Endothelial cell of umbilical vein (primary cell): ENCODE results near the gene IGSF23. TPM values are rescaled to one million over a fixed set of nuclear protein-coding genes. Genes with fewer than 3 reads are reported as not detected.
A peak's percentile ranks its signal among the peaks of the same experiment; 100 is the strongest.

Experiments
- BruUV-seq: library from RNA; stranded (reverse); fragments of 400-500 nt; replicated peaks from 2 replicates; lab custom pipeline; 2021; lab: Mats Ljungman, UMichigan
- CTCF ChIA-PET: fragments of 300-600, 350-600 bp; sonication (Branson Sonifier 250); formaldehyde crosslinking; loops from one replicate; lab custom pipeline; 2021; ENCODE audit warnings: antibody characterized with exemption, inconsistent platforms; lab: Charles Lee
- POLR2A ChIA-PET: fragments of 300-600, 350-600 bp; sonication (Branson Sonifier 250); formaldehyde crosslinking; loops from one replicate; lab custom pipeline; 2021; ENCODE audit warnings: antibody characterized with exemption, inconsistent platforms; lab: Charles Lee
- DNase-seq: peaks from one replicate; pipeline ENCODE4 v3.0.0-alpha.2; 2011; ENCODE audit warnings: low read depth, low spot score
- FAIRE-seq: peaks from 2 replicates; lab custom pipeline; 2011; peaks lifted over from hg19 to GRCh38; lab: Jason Lieb, UNC
- H2AFZ ChIP-seq: 2 replicates; pipeline ENCODE4 v1.6.0; 2012; ENCODE audit warnings: low read depth, low read length, control low read depth, inconsistent platforms
- H3K27ac ChIP-seq: 2 replicates; pipeline ENCODE4 v1.5.1; 2011; ENCODE audit warnings: low read depth, mild to moderate bottlenecking, control low read depth, low read length, moderate library complexity; ENCODE audit not compliant: insufficient read depth
- H3K27me3 ChIP-seq, 2 experiments: 2 replicates each; pipeline versions ENCODE4 v1.6.0 to v1.6.1; 2011; ENCODE audit warnings: low read length in 2 of 2, mixed read lengths in 1 of 2; ENCODE audit not compliant: control insufficient read depth in 2 of 2, insufficient read depth in 2 of 2
- H3K36me3 ChIP-seq, 2 experiments: 2 replicates in 1 of 2; 3 replicates in 1 of 2; pipeline ENCODE4 v1.5.1; 2011; ENCODE audit warnings: low read length in 2 of 2, mild to moderate bottlenecking in 1 of 2, moderate library complexity in 1 of 2; ENCODE audit not compliant: control insufficient read depth in 2 of 2, insufficient read depth in 2 of 2; ENCODE audit errors: extremely low read depth in 1 of 2
- H3K4me1 ChIP-seq: 3 replicates; pipeline ENCODE4 v1.5.1; 2011; ENCODE audit warnings: mild to moderate bottlenecking, low read length; ENCODE audit not compliant: control insufficient read depth, insufficient read depth; ENCODE audit errors: extremely low read depth
- H3K4me2 ChIP-seq: 2 replicates; pipeline ENCODE4 v1.6.1; 2011; ENCODE audit warnings: low read length, control low read depth, mixed read lengths; ENCODE audit not compliant: insufficient read depth
- H3K4me3 ChIP-seq, 3 experiments: fragments of 200-600 bp in 1 of 3; sonication (generic), shearing (Covaris generic) in 1 of 3; replicated peaks in 1 of 3; 2 replicates each; pipeline ENCODE4 v1.5.1; 2011 to 2016; ENCODE audit warnings: control low read depth in 3 of 3, low read length in 3 of 3, mild to moderate bottlenecking in 2 of 3, inconsistent platforms in 1 of 3, low read depth in 1 of 3, moderate library complexity in 1 of 3; ENCODE audit not compliant: insufficient read depth in 1 of 3
- H3K79me2 ChIP-seq: 2 replicates; pipeline ENCODE4 v1.6.0; 2012; ENCODE audit warnings: low read length, inconsistent platforms; ENCODE audit not compliant: control insufficient read depth, insufficient read depth
- H3K9ac ChIP-seq: replicated peaks from 2 replicates; pipeline ENCODE3; 2011; ENCODE audit warnings: low read length, control low read depth; ENCODE audit not compliant: insufficient read depth; ENCODE audit errors: extremely low read depth
- H3K9me1 ChIP-seq: replicated peaks from 3 replicates; pipeline ENCODE4 v1.6.0; 2011; ENCODE audit warnings: mild to moderate bottlenecking, low read length; ENCODE audit not compliant: control insufficient read depth, insufficient read depth; ENCODE audit errors: extremely low read depth
- H3K9me3 ChIP-seq: replicated peaks from 2 replicates; pipeline ENCODE4 v1.5.1; 2012; ENCODE audit warnings: low read length, inconsistent platforms; ENCODE audit not compliant: control insufficient read depth, insufficient read depth
- H4K20me1 ChIP-seq: replicated peaks from 2 replicates; pipeline ENCODE3; 2011; ENCODE audit warnings: mild to moderate bottlenecking, low read length; ENCODE audit not compliant: control insufficient read depth, insufficient read depth; ENCODE audit errors: extremely low read depth
- CTCF ChIP-seq, 2 donors: IDR thresholded peaks; 1 replicate in 1 of 2; 2 replicates in 1 of 2; pipeline ENCODE4 v1.5.1; 2011; ENCODE audit warnings: low read length in 2 of 2, mild to moderate bottlenecking in 2 of 2, moderate library complexity in 2 of 2, control low read depth in 1 of 2, inconsistent platforms in 1 of 2, low read depth in 1 of 2; ENCODE audit not compliant: insufficient read depth in 1 of 2; ENCODE audit errors: extremely low read depth in 1 of 2
- POLR2AphosphoS5 ChIP-seq: IDR thresholded peaks from 2 replicates; pipeline ENCODE4 v1.6.1; 2012; ENCODE audit warnings: low read depth, mild to moderate bottlenecking, control low read depth, low read length, moderate library complexity; ENCODE audit not compliant: insufficient read depth
- dilution Hi-C: fragments of 300-500 bp; cut with MboI; formaldehyde crosslinking; loops from one replicate; pipeline ENCODE4 v1.15.0; 2019; ENCODE audit warnings: low sequenced_read_pairs; ENCODE audit not compliant: extremely low pct_ligation_motif_present
- intact Hi-C: fragments of 100-400 bp; cut with micrococcal nuclease; formaldehyde crosslinking; loops from one replicate; pipeline ENCODE4 v1.10.0; 2022
- polyA plus RNA-seq, 4 experiments: library from polyadenylated mRNA; depleted of rRNA in 3 of 4; stranded (reverse) in 3 of 4; unstranded in 1 of 4; fragments of >200 nt; gene quantifications; 2 replicates each; pipeline versions ENCODE4 v1.2.1 to v1.2.3, GENCODE V29; 2011 to 2012; ENCODE audit warnings: missing spikeins in 1 of 4
- total RNA-seq: library from RNA; stranded (reverse); gene quantifications from 2 replicates; pipeline ENCODE4 v1.2.3, GENCODE V29; 2021

Gene IGSF23
- total and polyA plus RNA-seq, 2 donors (not counting 3 experiments of a cell fraction or from before 2014, with no cell fraction given): 0.73 TPM; not detected in 1

- DNase-seq: peak; percentile 43
- TF ChIP-seq POLR2AphosphoS5: no peak
- TF ChIP-seq CTCF (IDR thresholded peaks at IDR 0.05; ENCODE audit: extremely low read depth in 1 of 2, insufficient read depth in 1 of 2, low read depth in 1 of 2, low read length in 2 of 2): no peak
- H3K27me3 ChIP-seq: no peaks in the 10 kb centered on the region
- H2AFZ ChIP-seq: no peak overlapping the region
- no peaks in the 10 kb centered on the region for H3K4me1 ChIP-seq
- no peaks in the 10 kb centered on the region for H3K79me2 ChIP-seq
- intact Hi-C loops (no loop called here), dilution Hi-C loops (no loop called here)
- POLR2A ChIA-PET: no interaction called here
- CTCF ChIA-PET: interaction anchor here (0.9 to 1.6 kb wide), 3 partner anchors 9 to 46 kb away, joined by 3 to 7 read pairs (median 3); no protein-coding TSS in a partner anchor
- no peaks in the 10 kb centered on the region for H4K20me1 ChIP-seq
- no peaks in the 10 kb centered on the region for H3K36me3 ChIP-seq
- FAIRE-seq: no peak
- BruUV-seq: no TSS peak
- H3K9me1 ChIP-seq: no peaks in the 10 kb centered on the region
- H3K4me2 ChIP-seq: no peak overlapping the region
- no peaks in the 10 kb centered on the region for H3K9me3 ChIP-seq
- no peak overlapping the region for H3K9ac ChIP-seq
- no peak overlapping the region for H3K4me3 ChIP-seq
- no peak overlapping the region for H3K27ac ChIP-seq
Measured at GRCh38 chr19:44617110-44617880, 3.9 kb downstream of the IGSF23 start.
